ENCODE measurements around the gene AUTS2.
A peak's percentile ranks its signal among the peaks of the same experiment; 100 is the strongest.

The AUTS2 gene

DNA sequence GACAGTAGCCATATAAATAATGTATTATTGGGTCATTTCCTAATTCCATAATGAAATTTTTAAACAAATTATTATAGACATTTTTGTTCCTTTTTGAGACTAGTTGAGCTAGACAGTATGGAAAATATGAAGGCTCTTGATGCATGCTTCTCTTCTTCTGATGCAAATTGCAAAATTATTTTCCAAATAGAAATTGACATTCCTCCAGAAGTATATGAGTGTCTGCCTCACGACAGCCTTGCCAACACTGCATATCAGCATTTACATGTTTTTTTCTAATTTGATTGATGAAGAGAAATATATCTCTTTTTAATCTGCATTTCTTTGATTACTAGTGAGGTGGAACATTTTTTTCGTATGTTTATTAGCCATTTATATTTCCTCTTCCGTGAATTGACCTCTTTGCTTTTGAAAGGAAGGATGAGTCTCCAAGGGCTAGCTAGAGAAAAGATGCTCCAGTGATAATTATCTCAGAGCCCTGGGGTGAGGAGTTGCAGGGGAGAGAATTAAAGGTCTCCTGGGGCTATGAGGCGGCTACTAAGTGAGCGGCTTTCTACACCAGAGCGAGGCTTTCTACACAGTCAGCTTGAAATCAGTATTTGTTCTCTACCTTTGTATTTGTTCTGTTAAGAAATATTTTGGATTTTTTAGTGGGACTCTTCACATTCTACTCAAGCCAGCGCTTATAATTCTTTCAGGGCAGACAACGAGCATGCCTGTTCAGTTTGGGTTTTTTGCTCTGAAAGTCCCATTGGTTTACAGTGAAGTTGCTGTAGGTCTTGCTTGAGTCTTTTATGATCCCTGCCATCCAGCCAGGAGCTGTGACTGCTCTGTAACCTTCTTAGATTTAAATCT is 821.5 kb downstream of the AUTS2 start:
- no peaks in the 10 kb centered on the region for H3K36me3 ChIP-seq (ENCODE audit: insufficient read depth, low read length)
- WGBS: 37% methylated on average over 7 of the region's 8 CpGs
- H3K27me3 ChIP-seq (ENCODE audit: insufficient read depth, low read length): peaks cover under 1% of the 10 kb centered on the region; the same call in 1 of the 2 replicates
- no peak overlapping the region for H3K9ac ChIP-seq (ENCODE audit: low read depth, low read length)
- no peak overlapping the region for H3K4me3 ChIP-seq (ENCODE audit: low read length)
- peaks cover 44% of the 10 kb centered on the region for H3K4me1 ChIP-seq (ENCODE audit: insufficient read depth, low read length)
- peak overlapping the region; percentile 58 for H3K27ac ChIP-seq (ENCODE audit: low read depth, low read length)
- H3K9me3 ChIP-seq (ENCODE audit: insufficient read depth, low read depth, low read length): no peaks in the 10 kb centered on the region

- H3K9ac ChIP-seq (ENCODE audit: low read depth, low read length): no peak overlapping the region
- H3K27ac ChIP-seq (ENCODE audit: low read depth, low read length): peak overlapping the region; percentile 58
Measured at GRCh38 chr7:70420381-70420662, 822.0 kb downstream of the AUTS2 start.

GRCh38 chr7:70421319-70421718 is 823.0 kb downstream of the AUTS2 start:
- Histone ChIP-seq H3K9me3 (ENCODE audit: insufficient read depth, low read depth, low read length) (no peaks in the 10 kb centered on the region), H3K9ac (ENCODE audit: low read depth, low read length) (no peak overlapping the region), H3K4me3 (ENCODE audit: low read length) (no peak overlapping the region), H3K36me3 (ENCODE audit: insufficient read depth, low read length) (no peaks in the 10 kb centered on the region), H3K4me1 (ENCODE audit: insufficient read depth, low read length) (peaks cover 44% of the 10 kb centered on the region), H3K27ac (ENCODE audit: low read depth, low read length) (no peak overlapping the region), H3K27me3 (ENCODE audit: insufficient read depth, low read length) (no peaks in the 10 kb centered on the region)
- 41% methylated on average over 2 of the region's 2 CpGs for WGBS

More at GRCh38 chr7:70420381-70420662, 822.0 kb downstream of the AUTS2 start:
- Histone ChIP-seq H3K4me3 (ENCODE audit: low read length) (no peak overlapping the region), H3K36me3 (ENCODE audit: insufficient read depth, low read length) (no peaks in the 10 kb centered on the region), H3K9me3 (ENCODE audit: insufficient read depth, low read depth, low read length) (no peaks in the 10 kb centered on the region), H3K27me3 (ENCODE audit: insufficient read depth, low read length) (no peaks in the 10 kb centered on the region), H3K4me1 (ENCODE audit: insufficient read depth, low read length) (peaks cover 44% of the 10 kb centered on the region)
- 71% methylated on average over 2 of the region's 2 CpGs for WGBS

DNA sequence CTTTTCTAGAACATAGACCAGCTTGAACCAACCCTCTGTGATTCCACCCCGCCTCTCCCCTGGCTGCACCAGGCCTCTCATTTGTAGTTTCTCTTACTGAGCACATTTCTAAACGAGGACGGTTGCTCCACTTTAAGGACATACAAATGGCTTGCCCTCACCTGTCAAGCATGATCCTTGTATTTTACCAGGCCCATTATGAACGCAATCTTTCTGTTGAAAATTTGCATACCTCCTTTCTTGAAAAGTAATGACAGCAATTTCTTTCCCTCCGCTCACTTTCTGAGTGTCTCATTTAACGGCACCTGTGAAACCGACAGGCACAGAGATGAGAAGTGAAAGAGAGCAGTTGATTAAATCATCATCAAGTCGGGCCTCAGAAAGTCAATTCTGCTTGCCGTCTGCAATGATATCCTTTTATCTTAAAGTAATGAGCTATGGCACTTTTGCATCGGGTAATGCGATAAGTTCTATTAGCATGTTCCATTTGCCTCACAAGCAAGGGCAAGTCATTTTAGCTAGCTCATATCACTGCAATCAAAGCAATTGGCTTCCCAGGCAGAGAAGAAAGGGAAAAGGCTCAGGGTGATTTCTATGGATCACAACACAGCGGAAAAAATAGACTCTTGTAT is 828.1 kb downstream of the AUTS2 start:
- H3K9ac ChIP-seq (ENCODE audit: low read depth, low read length): no peak overlapping the region
- no peaks in the 10 kb centered on the region for H3K36me3 ChIP-seq (ENCODE audit: insufficient read depth, low read length)
- no peaks in the 10 kb centered on the region for H3K27me3 ChIP-seq (ENCODE audit: insufficient read depth, low read length)
- H3K27ac ChIP-seq (ENCODE audit: low read depth, low read length): no peak overlapping the region
- no peaks in the 10 kb centered on the region for H3K9me3 ChIP-seq (ENCODE audit: insufficient read depth, low read depth, low read length)
- H3K4me1 ChIP-seq (ENCODE audit: insufficient read depth, low read length): peaks cover 8% of the 10 kb centered on the region
- WGBS: 93% methylated on average over 12 of the region's 12 CpGs
- no peak overlapping the region for H3K4me3 ChIP-seq (ENCODE audit: low read length)

- 92% methylated on average over 12 of the region's 12 CpGs for WGBS
- H3K27ac ChIP-seq (ENCODE audit: low read depth, low read length): no peak overlapping the region
- H3K9me3 ChIP-seq (ENCODE audit: insufficient read depth, low read depth, low read length): no peaks in the 10 kb centered on the region
- no peaks in the 10 kb centered on the region for H3K36me3 ChIP-seq (ENCODE audit: insufficient read depth, low read length)
- H3K4me1 ChIP-seq (ENCODE audit: insufficient read depth, low read length): no peaks in the 10 kb centered on the region
- no peak overlapping the region for H3K4me3 ChIP-seq (ENCODE audit: low read length)
- no peaks in the 10 kb centered on the region for H3K27me3 ChIP-seq (ENCODE audit: insufficient read depth, low read length)
- H3K9ac ChIP-seq (ENCODE audit: low read depth, low read length): no peak overlapping the region
Measured at GRCh38 chr7:70432567-70433001, 834.3 kb downstream of the AUTS2 start.

DNA sequence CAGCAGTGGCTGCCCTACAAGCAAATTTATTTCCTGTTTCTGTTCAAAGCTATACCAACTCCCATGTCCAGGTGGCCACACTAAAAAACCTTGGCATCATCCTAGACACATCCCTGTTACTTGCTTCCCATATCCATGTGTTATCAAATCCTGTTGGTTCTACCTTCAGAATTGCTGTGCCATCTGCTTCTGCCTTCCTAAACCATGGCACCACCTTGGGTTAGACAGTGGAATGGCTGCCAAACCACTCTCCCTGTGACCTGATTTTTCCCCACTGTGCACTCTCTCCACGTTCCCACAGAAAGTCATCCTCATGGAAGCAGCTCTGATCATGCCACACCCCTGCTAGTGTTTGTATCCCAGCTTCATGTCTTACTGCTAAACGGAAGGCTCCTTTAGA is 836.1 kb downstream of the AUTS2 start:
- 90% methylated on average over 2 of the region's 2 CpGs for WGBS

GRCh38 chr7:70434821-70435220 is 836.5 kb downstream of the AUTS2 start:
- no peak overlapping the region for H3K4me3 ChIP-seq (ENCODE audit: low read length)
- H3K9me3 ChIP-seq (ENCODE audit: insufficient read depth, low read depth, low read length): no peaks in the 10 kb centered on the region
- no peaks in the 10 kb centered on the region for H3K36me3 ChIP-seq (ENCODE audit: insufficient read depth, low read length)
- no peak overlapping the region for H3K27ac ChIP-seq (ENCODE audit: low read depth, low read length)
- H3K27me3 ChIP-seq (ENCODE audit: insufficient read depth, low read length): no peaks in the 10 kb centered on the region
- no peak overlapping the region for H3K9ac ChIP-seq (ENCODE audit: low read depth, low read length)
- no peaks in the 10 kb centered on the region for H3K4me1 ChIP-seq (ENCODE audit: insufficient read depth, low read length)
- 93% methylated on average over 1 of the region's 1 CpG for WGBS

More for the DNA sequence above, 836.1 kb downstream of the AUTS2 start:
- H3K36me3 ChIP-seq (ENCODE audit: insufficient read depth, low read length): no peaks in the 10 kb centered on the region
- H3K4me1 ChIP-seq (ENCODE audit: insufficient read depth, low read length): no peaks in the 10 kb centered on the region
- H3K9me3 ChIP-seq (ENCODE audit: insufficient read depth, low read depth, low read length): no peaks in the 10 kb centered on the region
- H3K27me3 ChIP-seq (ENCODE audit: insufficient read depth, low read length): no peaks in the 10 kb centered on the region
- no peak overlapping the region for H3K4me3 ChIP-seq (ENCODE audit: low read length)
- H3K9ac ChIP-seq (ENCODE audit: low read depth, low read length): no peak overlapping the region
- H3K27ac ChIP-seq (ENCODE audit: low read depth, low read length): no peak overlapping the region

DNA sequence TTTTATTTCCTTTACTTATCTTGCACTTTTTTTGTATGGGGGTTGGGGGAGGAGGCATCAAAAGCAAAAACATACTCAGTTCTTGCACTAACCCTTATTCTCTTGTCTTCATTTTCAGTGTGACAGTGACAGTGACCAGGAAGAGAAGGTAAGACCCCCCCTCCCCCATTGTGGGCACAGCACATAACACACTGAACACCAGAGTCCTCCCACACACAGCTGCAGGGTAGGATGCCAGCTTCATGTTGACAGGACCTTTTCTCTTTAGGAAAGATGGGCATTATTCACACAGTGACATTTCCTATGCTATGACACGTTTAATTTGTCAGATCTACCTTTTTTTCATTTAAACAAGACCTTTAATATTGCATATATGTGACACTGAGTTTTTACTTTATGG is 837.4 kb downstream of the AUTS2 start:
- Histone ChIP-seq H3K36me3 (ENCODE audit: insufficient read depth, low read length) (no peaks in the 10 kb centered on the region), H3K4me3 (ENCODE audit: low read length) (no peak overlapping the region), H3K27me3 (ENCODE audit: insufficient read depth, low read length) (no peaks in the 10 kb centered on the region), H3K9me3 (ENCODE audit: insufficient read depth, low read depth, low read length) (no peaks in the 10 kb centered on the region), H3K9ac (ENCODE audit: low read depth, low read length) (no peak overlapping the region), H3K27ac (ENCODE audit: low read depth, low read length) (no peak overlapping the region), H3K4me1 (ENCODE audit: insufficient read depth, low read length) (no peaks in the 10 kb centered on the region)
- 100% methylated on average over 1 of the region's 1 CpG for WGBS

GRCh38 chr7:70436790-70437350 is 838.6 kb downstream of the AUTS2 start:
- 95% methylated on average over 5 of the region's 5 CpGs for WGBS
- Histone ChIP-seq H3K27ac (ENCODE audit: low read depth, low read length) (no peak overlapping the region), H3K27me3 (ENCODE audit: insufficient read depth, low read length) (no peaks in the 10 kb centered on the region), H3K4me3 (ENCODE audit: low read length) (no peak overlapping the region), H3K4me1 (ENCODE audit: insufficient read depth, low read length) (no peaks in the 10 kb centered on the region), H3K36me3 (ENCODE audit: insufficient read depth, low read length) (no peaks in the 10 kb centered on the region), H3K9me3 (ENCODE audit: insufficient read depth, low read depth, low read length) (no peaks in the 10 kb centered on the region), H3K9ac (ENCODE audit: low read depth, low read length) (no peak overlapping the region)

GRCh38 chr7:70439651-70440050 is 841.4 kb downstream of the AUTS2 start:
- no peak overlapping the region for H3K4me3 ChIP-seq (ENCODE audit: low read length)
- H3K9ac ChIP-seq (ENCODE audit: low read depth, low read length): no peak overlapping the region
- no peaks in the 10 kb centered on the region for H3K9me3 ChIP-seq (ENCODE audit: insufficient read depth, low read depth, low read length)
- 76% methylated on average over 2 of the region's 2 CpGs for WGBS
- H3K36me3 ChIP-seq (ENCODE audit: insufficient read depth, low read length): no peaks in the 10 kb centered on the region
- no peaks in the 10 kb centered on the region for H3K4me1 ChIP-seq (ENCODE audit: insufficient read depth, low read length)
- H3K27me3 ChIP-seq (ENCODE audit: insufficient read depth, low read length): no peaks in the 10 kb centered on the region
- no peak overlapping the region for H3K27ac ChIP-seq (ENCODE audit: low read depth, low read length)

DNA sequence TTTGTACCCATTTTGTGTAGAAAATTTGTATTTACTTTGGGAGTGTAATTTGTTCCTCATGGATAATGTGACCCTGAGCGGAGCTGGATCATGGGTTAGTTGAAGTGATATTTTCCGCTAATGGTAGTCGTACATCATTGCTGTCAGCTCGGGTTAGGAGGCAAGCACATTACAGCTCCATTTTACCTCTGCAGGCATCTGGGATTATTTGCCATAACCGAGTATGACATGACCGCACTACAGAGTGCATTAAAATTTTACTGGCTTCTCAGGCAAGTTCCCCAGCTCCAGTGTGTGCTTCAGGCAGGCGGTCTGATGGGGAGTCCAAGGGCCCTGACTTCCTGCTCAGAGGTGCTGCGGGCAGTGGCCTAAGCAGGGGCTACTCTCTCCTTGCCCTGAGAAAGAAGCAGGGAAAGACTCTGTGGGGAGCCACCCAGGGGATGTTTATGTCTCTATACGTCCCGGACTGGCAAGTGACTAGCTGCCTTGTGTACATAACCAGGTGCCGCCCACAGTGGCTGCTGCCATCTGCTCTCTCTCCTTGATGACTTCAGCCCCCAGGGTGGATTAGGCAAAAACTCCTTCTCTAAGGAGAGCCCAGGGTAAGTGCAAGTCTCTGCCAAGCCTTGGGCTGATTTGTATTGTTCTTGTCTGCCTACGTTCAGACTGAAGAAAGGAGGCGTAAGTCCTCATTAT is 848.3 kb downstream of the AUTS2 start:
- 91% methylated on average over 13 of the region's 13 CpGs for WGBS
- Histone ChIP-seq H3K4me3 (ENCODE audit: low read length) (no peak overlapping the region), H3K9me3 (ENCODE audit: insufficient read depth, low read depth, low read length) (no peaks in the 10 kb centered on the region), H3K9ac (ENCODE audit: low read depth, low read length) (no peak overlapping the region), H3K27me3 (ENCODE audit: insufficient read depth, low read length) (no peaks in the 10 kb centered on the region), H3K27ac (ENCODE audit: low read depth, low read length) (no peak overlapping the region), H3K36me3 (ENCODE audit: insufficient read depth, low read length) (no peaks in the 10 kb centered on the region), H3K4me1 (ENCODE audit: insufficient read depth, low read length) (peaks cover 12% of the 10 kb centered on the region)
